Measurements from ENCODE around the gene ADAMTS17. TPM values are rescaled to one million over a fixed set of nuclear protein-coding genes. Genes with fewer than 3 reads are reported as not detected.

ADAMTS17 gene
- total and polyA plus RNA-seq, 9 of the 15 experiments (the other 6 are each of a cell fraction or from before 2014, with no cell fraction given): 0.01 to 0.14 (median 0.07) TPM; not detected in 6

DNA sequence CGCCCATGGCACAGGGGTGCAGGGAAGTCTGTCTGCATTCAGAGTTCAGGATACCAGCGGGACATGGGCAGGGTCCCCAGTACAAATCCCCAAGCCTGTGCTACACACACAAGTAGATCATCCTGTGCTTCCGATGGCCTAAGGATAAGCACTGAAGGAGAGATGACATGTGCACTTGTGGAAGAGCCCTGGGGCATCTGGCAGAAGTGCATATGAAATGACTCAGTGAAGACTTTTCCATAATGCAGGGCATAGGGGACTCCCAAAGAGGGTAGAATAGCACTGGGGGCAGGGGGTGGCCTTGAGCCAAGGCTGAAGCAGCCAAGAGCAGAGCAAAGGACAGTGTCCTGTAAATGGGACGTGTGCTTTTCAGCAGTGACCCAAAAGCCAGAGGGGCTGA lies 22.9 kb downstream of the ADAMTS17 start:
- H3K4me2 ChIP-seq (ENCODE audit: insufficient read depth, low read length): no peak overlapping the region
- H3K4me1 ChIP-seq (replicated peaks in 1 of 2; ENCODE audit: control insufficient read depth in 2 of 2, insufficient read depth in 2 of 2, low read length in 2 of 2): no peaks in the 10 kb centered on the region
- no peak overlapping the region for H3K4me3 ChIP-seq
- ATAC-seq: no peak
- DNase-seq (ENCODE audit: extremely low read depth in 1 of 4, low spot score in 3 of 4): no peak
- H3K79me2 ChIP-seq (ENCODE audit: control insufficient read depth, insufficient read depth, low read length): no peaks in the 10 kb centered on the region
- H4K20me1 ChIP-seq (replicated peaks; ENCODE audit: control insufficient read depth, insufficient read depth, low read length): no peaks in the 10 kb centered on the region
- H3K9me3 ChIP-seq (replicated peaks; ENCODE audit: control insufficient read depth, insufficient read depth, low read depth, low read length): no peaks in the 10 kb centered on the region
- no peaks in the 10 kb centered on the region for H3K36me3 ChIP-seq (ENCODE audit: control insufficient read depth, insufficient read depth, low read length)
- in situ Hi-C loops (cut with MboI) (no loop called here), intact Hi-C loops (cut with micrococcal nuclease) (no loop called here)
- no peak overlapping the region for H3K27ac ChIP-seq (ENCODE audit: extremely low read depth, low read depth, low read length)
- POLR2A ChIA-PET: interaction anchor here (0.6 kb wide), 1 partner anchor 418 kb away, joined by 3 read pairs; no protein-coding TSS in a partner anchor
- H3K9me1 ChIP-seq (ENCODE audit: control insufficient read depth, insufficient read depth, low read length): no peaks in the 10 kb centered on the region
- H2AFZ ChIP-seq (ENCODE audit: low read depth, low read length): no peak overlapping the region
- 0% methylated on average over 4 of the region's 4 CpGs for WGBS (ENCODE audit: insufficient coverage, low coverage, missing lambda C conversion rate)
- peaks cover 0 to 17% of the 10 kb centered on the region in 2 experiments; a peak in 2 of 5 replicates for H3K27me3 ChIP-seq (ENCODE audit: control insufficient read depth in 2 of 2, insufficient read depth in 2 of 2, low read length in 2 of 2)
- no peak overlapping the region for H3K9ac ChIP-seq (ENCODE audit: insufficient read depth in 1 of 2, low read depth in 2 of 2, low read length in 2 of 2)
- FAIRE-seq: no peak
- no TSS peak for BruUV-seq (replicated peaks)
- CTCF ChIA-PET (ENCODE audit: low intra/inter-chr PET ratio): no interaction called here
- TF ChIP-seq, protein P1, sequence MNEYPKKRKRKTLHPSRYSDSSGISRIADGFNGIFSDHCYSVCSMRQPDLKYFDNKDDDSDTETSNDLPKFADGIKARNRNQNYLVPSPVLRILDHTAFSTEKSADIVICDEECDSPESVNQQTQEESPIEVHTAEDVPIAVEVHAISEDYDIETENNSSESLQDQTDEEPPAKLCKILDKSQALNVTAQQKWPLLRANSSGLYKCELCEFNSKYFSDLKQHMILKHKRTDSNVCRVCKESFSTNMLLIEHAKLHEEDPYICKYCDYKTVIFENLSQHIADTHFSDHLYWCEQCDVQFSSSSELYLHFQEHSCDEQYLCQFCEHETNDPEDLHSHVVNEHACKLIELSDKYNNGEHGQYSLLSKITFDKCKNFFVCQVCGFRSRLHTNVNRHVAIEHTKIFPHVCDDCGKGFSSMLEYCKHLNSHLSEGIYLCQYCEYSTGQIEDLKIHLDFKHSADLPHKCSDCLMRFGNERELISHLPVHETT (CRISPR knock-in tag; conservative IDR thresholded peaks at IDR 0.05 in 1 of 2, IDR thresholded peaks at IDR 0.05 in 1 of 2): no peak
- TF ChIP-seq CHCHD3 (CRISPR knock-in tag; IDR thresholded peaks at IDR 0.05) (no peak), ZNF586 (CRISPR knock-in tag; conservative IDR thresholded peaks at IDR 0.05) (no peak), ZNF707 (CRISPR knock-in tag; conservative IDR thresholded peaks at IDR 0.05) (no peak), ZNF408 (CRISPR knock-in tag; IDR thresholded peaks at IDR 0.05; ENCODE audit: low read depth) (no peak), PTTG1 (tag; IDR thresholded peaks at IDR 0.05; ENCODE audit: low read depth) (no peak), ZHX1 (conservative IDR thresholded peaks at IDR 0.05; ENCODE audit: low read length) (no peak), ZNF184 (CRISPR knock-in tag; IDR thresholded peaks at IDR 0.05) (no peak), DEAF1 (CRISPR knock-in tag; IDR thresholded peaks at IDR 0.05) (no peak)
- TF ChIP-seq, protein P2, sequence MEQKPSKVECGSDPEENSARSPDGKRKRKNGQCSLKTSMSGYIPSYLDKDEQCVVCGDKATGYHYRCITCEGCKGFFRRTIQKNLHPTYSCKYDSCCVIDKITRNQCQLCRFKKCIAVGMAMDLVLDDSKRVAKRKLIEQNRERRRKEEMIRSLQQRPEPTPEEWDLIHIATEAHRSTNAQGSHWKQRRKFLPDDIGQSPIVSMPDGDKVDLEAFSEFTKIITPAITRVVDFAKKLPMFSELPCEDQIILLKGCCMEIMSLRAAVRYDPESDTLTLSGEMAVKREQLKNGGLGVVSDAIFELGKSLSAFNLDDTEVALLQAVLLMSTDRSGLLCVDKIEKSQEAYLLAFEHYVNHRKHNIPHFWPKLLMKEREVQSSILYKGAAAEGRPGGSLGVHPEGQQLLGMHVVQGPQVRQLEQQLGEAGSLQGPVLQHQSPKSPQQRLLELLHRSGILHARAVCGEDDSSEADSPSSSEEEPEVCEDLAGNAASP (IDR thresholded peaks at IDR 0.05): no peak
- TF ChIP-seq, protein P3, sequence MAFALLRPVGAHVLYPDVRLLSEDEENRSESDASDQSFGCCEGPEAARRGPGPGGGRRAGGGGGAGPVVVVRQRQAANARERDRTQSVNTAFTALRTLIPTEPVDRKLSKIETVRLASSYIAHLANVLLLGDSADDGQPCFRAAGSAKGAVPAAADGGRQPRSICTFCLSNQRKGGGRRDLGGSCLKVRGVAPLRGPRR (CRISPR knock-in tag; IDR thresholded peaks at IDR 0.05): no peak
- TF ChIP-seq, protein P4, sequence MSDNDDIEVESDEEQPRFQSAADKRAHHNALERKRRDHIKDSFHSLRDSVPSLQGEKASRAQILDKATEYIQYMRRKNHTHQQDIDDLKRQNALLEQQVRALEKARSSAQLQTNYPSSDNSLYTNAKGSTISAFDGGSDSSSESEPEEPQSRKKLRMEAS (CRISPR knock-in tag; IDR thresholded peaks at IDR 0.05): no peak
